Activated naive CD4-positive, alpha-beta T cell (primary cell): ENCODE measurements around the gene NFKBIL1.
"Not testable (repeated sequence)": the region's sequence is repeated elsewhere in the genome, so short reads cannot be mapped to it uniquely, and the experiment has no call there.

Experiments used
- DNase-seq, 4 experiments: peaks; one replicate each; lab custom pipeline; 2025; lab: John Stamatoyannopoulos, UW

Gene NFKBIL1, protein sequence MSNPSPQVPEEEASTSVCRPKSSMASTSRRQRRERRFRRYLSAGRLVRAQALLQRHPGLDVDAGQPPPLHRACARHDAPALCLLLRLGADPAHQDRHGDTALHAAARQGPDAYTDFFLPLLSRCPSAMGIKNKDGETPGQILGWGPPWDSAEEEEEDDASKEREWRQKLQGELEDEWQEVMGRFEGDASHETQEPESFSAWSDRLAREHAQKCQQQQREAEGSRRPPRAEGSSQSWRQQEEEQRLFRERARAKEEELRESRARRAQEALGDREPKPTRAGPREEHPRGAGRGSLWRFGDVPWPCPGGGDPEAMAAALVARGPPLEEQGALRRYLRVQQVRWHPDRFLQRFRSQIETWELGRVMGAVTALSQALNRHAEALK

GRCh38 chr6:31546958-31547726, at the start of gene NFKBIL1:
Gene NFKBIL1 (plus strand): TSS chr6:31547608. CDS start chr6:31547695, 87 bp downstream.
- peak; percentile 47 to 79 (median 69) for DNase-seq

- no peak for DNase-seq
Measured at GRCh38 chr6:31498748-31499147, 48.7 kb upstream of the NFKBIL1 start.

GRCh38 chr6:31499648-31500047, 47.8 kb upstream of the NFKBIL1 start:
- DNase-seq, result not testable (repeated sequence)

- no peak for DNase-seq
Measured at GRCh38 chr6:31502586-31502985, 44.8 kb upstream of the NFKBIL1 start.

GRCh38 chr6:31509036-31509435, 38.4 kb upstream of the NFKBIL1 start:
- DNase-seq, result not testable (repeated sequence)

GRCh38 chr6:31510007-31510406, 37.4 kb upstream of the NFKBIL1 start:
- DNase-seq, result no peak

GRCh38 chr6:31513456-31514165, 33.8 kb upstream of the NFKBIL1 start:
- DNase-seq, result no peak

DNA sequence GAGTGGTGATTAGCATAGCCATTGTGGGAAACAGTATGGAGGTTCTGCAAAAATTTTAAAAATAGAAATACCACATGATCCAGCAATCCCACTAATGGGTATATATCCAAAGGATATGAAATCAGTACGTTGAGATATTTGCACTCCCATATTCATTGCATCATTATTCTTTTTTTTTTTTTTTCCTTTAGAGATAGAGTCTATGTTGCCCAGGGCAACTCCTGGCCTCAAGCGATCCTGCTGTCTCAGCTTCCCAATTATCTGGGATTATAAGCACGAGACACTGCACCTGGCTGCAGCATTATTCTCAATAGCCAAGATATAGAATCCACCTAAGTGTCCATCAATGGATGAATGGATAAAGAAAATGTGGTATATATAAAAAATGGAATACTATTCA, 25.6 kb upstream of the NFKBIL1 start:
- DNase-seq, result no peak

GRCh38 chr6:31525553-31525931, 21.9 kb upstream of the NFKBIL1 start:
- DNase-seq, result no peak

DNA sequence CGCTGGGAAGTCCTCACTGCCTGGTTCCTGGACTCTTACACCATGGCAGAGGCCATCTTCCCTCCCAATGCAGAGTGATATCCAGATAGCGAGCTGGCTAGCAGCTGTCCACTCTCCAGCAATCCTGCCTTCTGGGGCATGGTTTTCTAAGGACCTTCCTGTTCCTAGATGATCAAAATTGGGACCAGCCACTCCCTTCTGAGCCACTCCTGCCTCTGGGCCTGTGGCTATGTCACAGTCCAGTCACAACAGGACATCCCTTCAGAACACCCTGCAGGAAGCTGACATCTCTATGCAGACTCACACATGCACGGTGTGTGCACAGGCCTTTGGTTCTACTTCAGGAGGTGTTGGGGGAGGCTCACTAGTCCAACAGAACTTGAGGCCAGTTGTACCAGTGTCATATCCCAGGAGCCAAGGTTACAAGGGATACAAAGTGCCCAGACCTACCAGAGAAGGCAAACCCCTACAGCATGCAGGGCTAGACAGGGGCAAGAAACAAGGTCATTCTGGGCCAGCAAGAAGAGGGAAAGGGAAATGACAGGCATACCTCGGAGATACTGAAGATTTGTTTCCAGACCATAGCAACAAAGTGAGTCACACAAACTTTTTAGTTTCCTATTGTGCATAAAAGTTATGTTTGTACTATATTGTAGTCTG, 21.3 kb upstream of the NFKBIL1 start:
- DNase-seq, result no peak

GRCh38 chr6:31528307-31528777, 19.1 kb upstream of the NFKBIL1 start:
- DNase-seq, result no peak

GRCh38 chr6:31528821-31529328, 18.5 kb upstream of the NFKBIL1 start, which contains the start of gene MCCD1:
Gene MCCD1 (plus strand): TSS chr6:31528962. CDS start chr6:31529015, 53 bp downstream.
- no peak for DNase-seq

GRCh38 chr6:31529329-31530150, 17.9 kb upstream of the NFKBIL1 start:
- no peak for DNase-seq

DNA sequence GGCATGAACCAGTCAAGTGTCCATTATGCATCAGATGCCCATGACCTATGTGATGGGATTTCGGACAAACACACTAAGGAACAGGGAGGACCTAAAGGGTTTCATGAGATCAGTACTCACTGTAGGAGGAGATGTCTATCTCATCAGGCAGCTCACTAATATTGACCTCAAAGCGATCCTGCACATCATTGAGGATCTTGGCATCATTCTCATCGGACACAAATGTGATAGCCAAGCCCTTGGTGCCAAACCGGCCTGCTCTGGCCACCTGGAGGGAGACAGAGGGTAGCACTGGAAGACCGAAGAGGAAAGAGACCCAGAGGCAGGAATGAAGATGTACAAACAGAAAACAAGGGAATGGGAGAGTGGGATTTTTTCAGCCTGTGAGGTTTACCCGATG, 16.7 kb upstream of the NFKBIL1 start:
- DNase-seq, result no peak

- no peak for DNase-seq
Measured at GRCh38 chr6:31531162-31531561, 16.2 kb upstream of the NFKBIL1 start.

DNA sequence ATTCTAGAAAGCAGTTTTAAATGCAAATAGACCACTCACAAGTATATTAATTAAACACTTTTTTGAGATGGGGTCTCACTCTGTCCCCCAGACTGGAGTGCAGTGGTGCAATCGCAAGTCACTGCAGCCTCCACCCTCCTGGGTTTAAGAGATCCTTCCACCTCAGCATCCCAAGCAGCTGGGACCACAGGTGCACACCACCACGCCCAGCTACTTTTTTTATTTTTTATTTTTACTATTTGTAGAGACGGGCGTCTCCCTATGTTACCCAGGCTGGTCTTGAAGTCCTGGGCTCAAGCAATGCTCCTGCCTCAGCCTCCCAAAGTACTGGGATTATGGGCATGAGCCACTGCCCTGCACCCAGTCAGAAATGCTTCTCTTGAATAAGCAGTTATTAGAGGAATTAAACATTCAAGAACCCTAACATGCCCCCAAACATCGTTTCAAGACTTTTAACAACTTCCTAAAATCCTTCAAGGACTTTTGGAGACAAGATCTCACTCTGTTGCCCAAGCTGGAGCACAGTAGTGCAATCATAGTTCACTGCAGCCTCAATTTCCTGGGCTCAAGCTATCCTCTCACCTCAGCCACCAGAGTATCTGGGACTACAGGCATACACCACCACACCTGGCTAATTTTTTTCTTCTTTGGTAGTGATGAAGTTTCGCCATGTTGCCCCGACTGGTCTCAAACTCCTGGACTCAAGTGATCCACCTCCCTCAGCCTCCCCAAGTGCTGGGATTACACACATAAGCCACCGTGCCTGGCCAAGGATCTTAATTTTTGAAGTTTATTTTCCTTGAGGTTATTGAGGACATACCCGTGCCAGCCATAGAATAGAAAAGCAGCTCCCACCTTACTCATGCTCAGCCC, 15.4 kb upstream of the NFKBIL1 start:
- DNase-seq, result no peak

GRCh38 chr6:31532644-31533454, 14.6 kb upstream of the NFKBIL1 start:
- no peak for DNase-seq

DNA sequence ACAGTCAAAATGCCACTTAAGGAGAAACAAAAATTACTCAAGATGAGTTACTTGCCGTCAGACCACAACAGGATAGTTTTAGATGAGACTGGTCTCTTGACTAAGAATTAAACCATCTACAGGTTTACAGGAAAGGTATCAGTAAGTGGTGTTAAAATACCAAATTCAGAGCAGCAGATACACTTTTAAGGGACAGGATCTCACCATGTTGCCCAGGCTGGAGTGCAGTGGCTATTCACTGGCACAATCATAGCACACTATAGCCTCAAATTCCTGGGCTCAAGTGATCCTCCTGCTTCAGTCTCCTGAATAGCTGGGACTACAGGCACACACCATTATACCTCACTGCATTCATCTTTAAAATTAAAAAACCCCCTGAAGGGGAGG, 14.0 kb upstream of the NFKBIL1 start:
- DNase-seq, result no peak

- no peak for DNase-seq
Measured at GRCh38 chr6:31534011-31534410, 13.4 kb upstream of the NFKBIL1 start.
